Smooth muscle cell of the brain vasculature (primary cell): ENCODE measurements around the gene FGD2.
"Not testable (repeated sequence)": the region's sequence is repeated elsewhere in the genome, so short reads cannot be mapped to it uniquely, and the experiment has no call there.

Source experiments
- DNase-seq: peaks from one replicate; pipeline ENCODE4 v3.0.0-alpha.2; 2012; ENCODE audit warnings: low read depth, low spot score

FGD2 gene

DNA sequence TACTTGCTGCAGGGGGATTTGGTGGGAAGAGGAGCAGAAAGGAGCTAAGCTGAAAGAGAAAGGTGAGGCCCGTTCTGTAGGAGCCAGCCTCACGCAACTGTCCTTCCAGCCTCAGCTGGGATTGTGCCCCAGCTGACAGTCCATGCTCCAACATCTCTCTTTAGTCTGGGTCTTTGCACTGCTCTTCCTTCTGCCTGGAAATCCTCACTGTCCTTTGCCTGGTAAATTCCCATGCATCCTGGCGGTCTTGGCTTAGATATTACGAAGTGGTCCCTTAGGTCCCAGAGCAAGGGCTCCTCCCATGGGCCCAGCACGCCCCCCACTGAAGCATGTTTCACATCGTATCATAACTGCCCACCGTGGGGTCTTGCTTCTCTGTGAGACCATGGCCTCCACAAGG, 52.2 kb downstream of the FGD2 start:
- DNase-seq, result no peak

DNA sequence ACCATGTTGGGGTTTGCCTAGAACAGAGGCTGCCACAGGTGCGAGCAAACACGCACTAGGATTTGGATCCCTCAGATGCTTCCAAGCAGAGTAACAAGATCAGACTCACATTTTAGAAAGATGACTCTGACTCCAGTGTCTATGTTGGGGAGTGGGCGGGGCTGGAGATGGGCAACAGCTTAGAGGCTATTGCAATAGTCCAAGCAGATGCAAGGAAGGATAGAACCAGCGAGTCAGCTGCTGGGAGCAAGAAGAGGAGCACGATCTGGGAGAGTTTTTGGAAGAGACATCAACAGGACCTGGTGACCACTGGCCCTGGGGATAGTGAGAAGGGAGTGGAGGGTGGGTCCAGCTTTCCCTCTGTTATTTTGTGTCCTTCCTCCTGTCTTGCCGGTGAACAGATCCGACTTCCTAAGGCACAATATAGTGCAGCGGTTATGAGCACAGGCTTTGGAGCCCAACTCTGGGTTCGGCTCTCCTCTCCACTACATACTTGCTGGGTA, 52.7 kb downstream of the FGD2 start:
- DNase-seq, result no peak

DNA sequence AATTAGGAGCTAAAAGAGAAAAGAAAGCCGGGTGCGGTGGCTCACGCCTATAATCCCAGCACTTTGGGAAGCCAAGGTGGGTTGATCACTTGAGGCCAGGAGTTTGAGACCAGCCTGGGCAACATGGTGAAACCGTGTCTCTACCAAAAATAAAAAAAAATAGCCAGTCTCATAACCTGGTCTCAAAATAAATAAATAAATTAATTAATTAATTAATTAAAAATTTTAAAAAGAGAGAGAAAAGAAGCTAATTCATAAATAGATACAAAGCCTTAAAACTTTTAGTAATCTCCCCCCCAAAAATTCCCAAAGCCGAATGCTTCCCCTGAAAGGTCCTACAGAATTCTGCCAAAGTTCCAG, 53.5 kb downstream of the FGD2 start:
- DNase-seq, result not testable (repeated sequence)

DNA sequence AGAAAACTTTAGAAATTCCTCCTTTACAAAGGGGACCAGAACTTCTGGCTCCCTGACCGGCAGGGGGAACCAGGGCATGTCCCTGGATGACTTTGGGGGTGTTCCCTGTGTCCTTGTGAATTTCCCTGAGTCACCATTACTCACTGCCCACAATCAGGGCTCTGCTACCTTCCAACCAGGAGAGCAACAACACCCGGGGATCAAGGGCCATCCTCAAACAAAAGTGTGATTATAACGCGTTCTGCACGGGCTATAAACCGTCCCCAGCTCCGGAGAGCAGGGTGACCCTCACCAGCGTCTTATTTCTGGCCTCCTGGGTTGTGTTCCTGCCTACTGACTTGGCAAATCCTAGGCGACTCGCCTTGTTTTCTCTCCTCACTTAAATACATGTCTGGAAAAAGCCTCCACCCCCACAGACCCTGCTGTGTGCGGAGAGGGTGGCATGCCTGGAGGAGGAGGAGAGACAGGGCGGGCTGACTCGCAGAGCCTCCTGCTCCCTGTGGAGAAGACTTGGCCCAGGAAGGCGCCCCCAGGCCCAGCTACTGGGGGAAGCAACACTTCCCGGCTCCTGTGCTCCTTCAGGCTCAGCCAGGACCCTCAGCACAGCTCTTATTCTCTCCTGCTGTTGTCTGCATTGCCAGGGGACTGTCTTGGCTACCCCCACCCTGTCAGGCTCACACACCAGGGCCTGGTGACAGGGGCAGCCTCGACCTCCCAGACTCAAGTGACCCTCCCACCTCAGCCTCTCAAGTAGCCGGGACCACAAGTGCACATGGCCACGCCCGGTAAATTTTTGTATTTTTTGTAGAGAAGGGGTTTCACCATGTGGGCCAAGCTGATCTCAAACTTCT, 54.1 kb downstream of the FGD2 start:
- DNase-seq, result peak; percentile 78

DNA sequence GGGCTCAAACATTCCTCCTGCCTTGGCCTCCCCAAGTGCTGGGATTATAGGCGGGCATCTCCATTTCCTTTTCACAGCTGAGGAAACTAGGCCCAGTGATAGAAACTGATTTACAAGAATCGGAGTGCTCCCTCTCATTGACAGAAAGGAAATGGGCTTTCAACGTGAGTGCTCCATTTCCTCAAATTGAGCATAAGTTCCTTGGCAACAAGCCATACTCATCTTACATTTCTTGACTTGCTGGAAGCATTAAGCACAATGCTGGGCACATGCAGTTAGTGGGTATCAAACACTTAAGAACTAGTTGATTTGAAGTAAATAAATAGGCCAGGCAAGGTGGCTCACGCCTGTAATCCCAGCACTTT, 54.7 kb downstream of the FGD2 start:
- no peak for DNase-seq

DNA sequence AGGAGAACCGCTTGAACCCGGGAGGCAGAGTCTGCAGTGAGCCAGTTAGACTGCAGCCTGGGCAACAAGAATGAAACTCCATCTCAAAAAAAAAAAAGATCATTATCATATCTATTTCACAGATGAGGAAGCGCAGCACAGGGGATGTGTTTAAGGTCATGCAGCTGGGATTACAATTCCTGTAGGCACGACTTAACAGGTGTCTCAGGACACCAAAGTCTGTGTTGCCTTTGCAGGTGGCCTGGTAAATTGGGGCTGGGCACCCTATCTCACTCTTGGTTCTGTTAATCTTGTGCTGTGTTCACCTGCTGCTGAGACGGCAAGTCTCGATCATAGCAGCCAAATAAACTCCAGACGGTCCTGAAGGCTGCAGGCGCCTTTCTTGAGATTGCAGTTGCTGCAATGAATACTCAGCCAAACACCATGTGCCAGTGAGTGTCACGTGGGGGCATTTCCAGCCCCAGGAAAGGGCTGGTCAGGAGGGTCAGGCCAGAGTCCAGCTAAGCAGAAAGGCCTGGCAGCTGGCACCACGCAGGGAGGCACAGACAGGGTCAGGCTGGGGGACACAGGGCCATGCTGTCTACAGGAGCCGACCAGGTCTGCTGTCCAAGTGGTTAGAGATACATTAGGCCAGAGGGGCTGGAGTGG, 55.8 kb downstream of the FGD2 start:
- DNase-seq, result no peak

DNA sequence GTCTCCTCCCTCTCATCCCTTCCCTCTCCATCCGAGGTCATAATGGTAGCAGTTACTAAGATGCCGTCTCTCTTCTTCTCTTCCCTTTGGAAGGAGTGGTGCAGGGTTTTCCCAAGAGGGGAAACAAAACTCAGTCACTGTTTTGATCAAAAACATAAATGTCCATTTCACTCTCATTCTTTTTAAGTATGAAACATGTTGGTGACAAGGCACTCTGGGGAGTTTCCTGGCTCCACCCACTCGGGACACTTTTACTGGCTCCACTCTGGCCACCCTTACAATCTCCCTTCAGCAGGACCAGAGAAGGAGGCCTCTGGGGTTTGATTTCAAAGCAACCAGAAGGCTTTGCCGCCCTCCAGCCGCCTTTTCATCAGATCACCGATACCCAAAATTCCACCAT, 57.0 kb downstream of the FGD2 start:
- no peak for DNase-seq

DNA sequence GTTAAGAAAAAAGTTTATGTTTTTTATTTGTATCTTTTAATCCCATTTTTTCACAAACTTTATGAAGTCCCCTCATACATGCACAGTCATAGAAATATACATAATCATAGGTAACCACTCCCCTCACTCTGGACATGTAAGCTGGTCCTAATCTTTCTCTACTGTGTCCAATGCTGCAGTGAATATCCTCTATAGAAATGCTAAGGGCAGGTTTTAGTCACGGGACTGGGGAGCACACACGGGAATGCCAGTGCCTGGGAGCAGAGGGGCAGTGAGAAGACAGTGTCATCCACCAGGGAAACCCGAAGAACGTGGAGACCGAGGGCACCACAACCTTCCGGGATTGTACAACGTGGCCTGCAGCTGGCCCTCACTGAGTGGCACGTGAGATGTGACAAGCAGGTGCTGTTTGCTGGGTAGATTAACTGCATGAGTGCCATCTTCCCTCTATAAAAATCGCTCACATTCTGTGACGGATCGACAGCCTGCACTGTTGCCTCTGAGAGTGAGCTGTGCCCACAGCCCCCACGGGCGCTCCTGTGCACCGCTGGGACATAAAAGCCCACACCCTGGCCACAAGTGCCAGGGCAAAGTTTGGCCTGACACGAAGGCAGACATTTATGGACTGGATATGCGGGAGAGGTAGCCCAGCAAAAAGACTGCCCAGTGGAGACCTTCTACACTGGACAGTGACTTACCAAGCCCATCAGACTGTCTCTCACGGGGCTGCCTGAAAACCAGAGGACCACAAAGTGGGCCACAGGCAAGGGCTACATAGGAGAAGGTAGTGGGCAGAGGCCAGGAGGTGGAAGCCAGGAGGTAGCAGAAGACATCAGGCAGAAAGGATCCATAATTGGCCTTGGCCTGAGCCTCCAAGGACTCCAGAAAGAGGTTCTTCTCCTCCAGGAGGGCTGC, 63.2 kb downstream of the FGD2 start:
- no peak for DNase-seq

DNA sequence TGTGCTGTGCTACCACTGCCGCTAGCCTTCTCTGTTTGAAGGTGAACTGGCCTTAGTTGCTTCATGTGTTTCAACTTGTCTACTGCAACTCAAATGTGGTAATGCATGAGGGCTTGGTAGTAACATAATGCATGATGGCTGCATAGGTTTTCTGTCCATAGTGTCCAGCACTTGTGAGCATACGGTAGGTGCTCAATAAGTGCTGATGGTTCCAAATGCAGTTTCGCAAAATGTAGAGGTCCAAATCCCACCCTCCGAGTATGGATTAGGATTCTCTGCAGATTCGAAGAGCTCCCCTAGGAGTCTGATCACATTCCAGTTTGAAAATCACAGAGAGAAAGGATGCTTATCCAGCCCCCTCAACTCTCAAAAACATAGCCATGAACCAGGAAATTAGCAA, 64.2 kb downstream of the FGD2 start:
- DNase-seq, result no peak

DNA sequence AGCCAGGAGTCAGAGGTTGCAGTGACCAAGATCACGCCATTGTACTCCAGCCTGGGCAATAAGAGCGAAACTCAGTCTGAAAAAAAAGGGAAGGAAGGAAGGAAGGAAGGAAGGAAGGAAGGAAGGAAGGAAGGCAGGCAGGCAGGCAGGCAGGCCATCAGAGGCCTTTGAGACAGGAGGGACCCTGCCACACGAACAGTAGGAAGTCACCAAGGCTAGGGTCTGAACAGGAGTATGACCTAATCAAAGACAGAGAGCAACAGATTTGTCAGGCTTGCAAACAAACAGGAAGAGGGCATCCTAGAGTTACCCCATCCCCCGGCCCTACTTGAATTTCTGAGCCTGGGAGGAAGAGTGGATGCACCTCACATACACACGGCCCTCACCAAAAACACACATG, 67.1 kb downstream of the FGD2 start:
- DNase-seq, result no peak

DNA sequence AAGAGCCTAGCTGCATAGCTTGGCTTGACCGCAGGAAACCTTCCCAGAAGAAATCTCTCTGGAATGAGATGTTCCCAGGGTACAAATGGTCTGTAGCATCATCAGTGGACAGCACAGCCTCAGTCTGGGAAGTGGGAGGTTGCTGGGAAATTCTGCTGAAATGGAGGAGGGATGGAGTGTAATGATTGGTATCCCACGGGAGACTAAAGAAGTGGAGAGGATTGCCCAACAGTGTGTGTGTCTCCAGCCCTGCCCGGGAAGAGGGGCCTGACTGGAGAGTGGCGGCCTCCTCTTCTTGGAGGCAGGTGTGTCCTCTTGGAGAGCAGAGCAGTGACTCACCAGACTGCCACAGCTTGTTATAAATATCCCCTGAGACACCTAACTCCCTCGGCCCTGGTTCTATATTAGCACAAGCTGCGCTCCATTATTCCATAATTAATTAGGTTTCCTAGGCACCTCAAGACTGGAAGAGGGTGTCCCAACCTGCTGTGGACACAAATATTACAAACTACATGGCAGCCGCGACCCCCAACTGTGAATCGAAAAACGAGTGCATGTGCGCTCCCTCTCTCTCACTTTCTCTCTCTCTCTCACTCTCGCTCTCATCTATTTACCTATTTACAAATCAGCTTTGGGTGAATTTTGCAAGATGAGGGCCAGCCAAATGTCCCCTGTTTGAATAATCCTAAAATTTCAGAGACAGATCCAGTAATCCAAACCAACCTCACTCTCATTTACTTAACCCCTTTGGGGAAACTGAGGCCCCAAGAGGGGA, 68.8 kb downstream of the FGD2 start:
- DNase-seq, result no peak

DNA sequence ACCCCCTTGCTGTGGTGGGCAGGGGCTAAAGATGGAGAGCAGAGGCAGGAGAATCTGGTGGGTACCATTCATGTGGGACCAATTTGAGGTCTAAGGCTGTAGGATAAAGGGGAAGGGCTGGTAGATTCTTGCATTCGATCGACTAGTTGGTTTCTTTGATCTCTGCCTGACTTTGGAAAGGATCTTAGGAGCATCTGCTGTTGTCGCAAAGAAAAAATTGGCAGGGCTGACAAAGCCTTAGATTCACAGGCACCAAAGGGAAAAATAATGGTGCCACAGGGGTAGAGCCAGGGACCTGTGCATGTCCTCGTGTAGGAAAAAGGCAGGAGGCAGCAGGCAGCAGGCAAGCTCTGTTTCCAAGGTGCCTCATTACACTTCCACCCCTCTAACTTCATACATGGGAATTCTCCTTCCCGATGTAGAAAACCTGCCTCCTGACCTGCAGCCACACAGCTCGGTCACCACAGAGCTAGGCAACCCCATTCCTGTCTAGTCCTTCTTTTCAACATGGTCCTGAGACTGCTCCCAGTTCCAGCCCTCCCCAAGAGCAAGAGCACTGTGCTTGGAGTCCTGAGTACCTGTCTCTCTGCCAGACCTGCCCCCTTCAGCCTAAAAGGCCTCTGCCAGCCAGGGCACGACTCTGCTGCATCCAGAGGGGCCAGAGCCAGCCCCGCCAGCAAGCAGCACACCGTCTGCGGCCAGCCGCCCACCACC, 71.9 kb downstream of the FGD2 start:
- no peak for DNase-seq

DNA sequence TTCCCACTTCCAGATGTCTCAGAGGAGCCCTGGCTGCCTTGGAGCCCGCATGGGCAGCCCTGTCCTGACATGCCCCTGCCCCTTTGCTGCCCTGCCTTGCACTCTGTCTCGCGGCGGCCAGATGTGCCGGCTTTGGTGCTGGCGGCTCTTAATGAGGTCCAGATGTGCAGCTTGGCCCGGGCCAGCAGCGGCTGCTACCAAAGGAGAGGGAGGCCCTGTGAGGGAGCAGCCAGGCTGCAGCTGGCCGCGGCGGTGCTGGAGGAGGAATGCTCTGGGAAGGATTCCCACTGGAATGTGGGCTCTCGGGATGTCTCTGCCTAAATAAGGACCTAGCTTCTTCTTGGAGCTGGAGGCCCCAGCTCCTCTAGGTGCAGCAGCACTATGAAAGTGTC, 72.4 kb downstream of the FGD2 start:
- DNase-seq, result peak; percentile 84
